Bronchial epithelial cell (primary cell): Measurements from ENCODE around the gene SERPINE1. TPM values are rescaled to one million over a fixed set of nuclear protein-coding genes. Genes with fewer than 3 reads are reported as not detected.
A peak's percentile ranks its signal among the peaks of the same experiment; 100 is the strongest.

ENCODE experiments used
- DNase-seq: peaks from one replicate; pipeline ENCODE4 v3.0.0-alpha.2; 2010; ENCODE audit warnings: low read depth
- FAIRE-seq: peaks from 2 replicates; lab custom pipeline; 2011; peaks lifted over from hg19 to GRCh38; lab: Jason Lieb, UNC
- H3K27me3 ChIP-seq: 2 replicates; pipeline ENCODE4 v1.5.1; 2011; ENCODE audit warnings: low read length; ENCODE audit not compliant: control insufficient read depth, insufficient read depth
- H3K36me3 ChIP-seq: 2 replicates; pipeline ENCODE4 v1.5.1; 2011; ENCODE audit warnings: low read length; ENCODE audit not compliant: control insufficient read depth, insufficient read depth
- H3K4me3 ChIP-seq: 2 replicates; pipeline ENCODE4 v1.5.1; 2011; ENCODE audit warnings: mild to moderate bottlenecking, low read depth, low read length, control low read depth
- total RNA-seq: library from RNA; depleted of rRNA; stranded (reverse); fragments of >200 nt; gene quantifications from 2 replicates; pipeline ENCODE4 v1.2.1, GENCODE V29; 2014
- TF ChIP-seq, protein P1 (sequence below): IDR thresholded peaks from 2 replicates; pipeline ENCODE4 v1.5.1; 2011; ENCODE audit warnings: mild to moderate bottlenecking, moderate library complexity, low read length, control low read depth, inconsistent platforms; ENCODE audit not compliant: insufficient read depth, severe bottlenecking

Gene SERPINE1
- total RNA-seq, 1 donor from 2014 or later: 54.2 TPM

DNA sequence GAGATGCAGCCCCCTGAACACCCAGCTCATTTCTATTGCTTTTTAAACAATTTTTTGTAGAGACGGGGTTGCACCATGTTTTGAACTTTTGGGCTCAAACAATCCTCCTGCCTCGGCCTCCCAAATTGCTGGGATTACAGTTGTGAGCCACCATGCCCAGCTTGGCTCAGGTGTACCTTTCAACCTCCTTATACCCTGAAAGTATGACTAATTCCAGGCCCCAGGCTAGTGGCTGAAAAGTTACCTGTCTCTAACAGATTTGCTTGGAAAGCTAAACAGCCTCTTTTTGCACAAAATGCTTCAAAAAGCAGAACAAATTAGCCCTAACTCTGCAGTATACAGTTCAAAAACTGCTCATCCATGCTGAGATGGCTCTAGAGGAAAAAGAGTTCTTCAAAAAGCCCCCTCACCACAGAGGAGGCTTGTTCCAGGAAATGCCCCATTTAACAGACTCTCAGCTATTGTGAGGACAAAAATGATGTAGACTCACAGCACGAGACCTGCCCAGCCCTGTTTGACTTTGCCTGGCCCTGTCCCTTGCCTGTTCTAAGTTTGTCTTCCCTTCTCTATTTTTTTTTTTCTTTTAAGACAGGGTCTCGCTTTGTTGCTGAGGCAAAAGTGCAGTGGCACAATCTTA lies 14.0 kb downstream of the SERPINE1 start:
- FAIRE-seq (no peak), DNase-seq (peak; percentile 81)
- peaks cover 5% of the 10 kb centered on the region for H3K36me3 ChIP-seq
- TF ChIP-seq, protein P1, sequence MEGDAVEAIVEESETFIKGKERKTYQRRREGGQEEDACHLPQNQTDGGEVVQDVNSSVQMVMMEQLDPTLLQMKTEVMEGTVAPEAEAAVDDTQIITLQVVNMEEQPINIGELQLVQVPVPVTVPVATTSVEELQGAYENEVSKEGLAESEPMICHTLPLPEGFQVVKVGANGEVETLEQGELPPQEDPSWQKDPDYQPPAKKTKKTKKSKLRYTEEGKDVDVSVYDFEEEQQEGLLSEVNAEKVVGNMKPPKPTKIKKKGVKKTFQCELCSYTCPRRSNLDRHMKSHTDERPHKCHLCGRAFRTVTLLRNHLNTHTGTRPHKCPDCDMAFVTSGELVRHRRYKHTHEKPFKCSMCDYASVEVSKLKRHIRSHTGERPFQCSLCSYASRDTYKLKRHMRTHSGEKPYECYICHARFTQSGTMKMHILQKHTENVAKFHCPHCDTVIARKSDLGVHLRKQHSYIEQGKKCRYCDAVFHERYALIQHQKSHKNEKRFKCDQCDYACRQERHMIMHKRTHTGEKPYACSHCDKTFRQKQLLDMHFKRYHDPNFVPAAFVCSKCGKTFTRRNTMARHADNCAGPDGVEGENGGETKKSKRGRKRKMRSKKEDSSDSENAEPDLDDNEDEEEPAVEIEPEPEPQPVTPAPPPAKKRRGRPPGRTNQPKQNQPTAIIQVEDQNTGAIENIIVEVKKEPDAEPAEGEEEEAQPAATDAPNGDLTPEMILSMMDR: no peak
- H3K4me3 ChIP-seq: no peak overlapping the region
- peaks cover under 1% of the 10 kb centered on the region for H3K27me3 ChIP-seq

DNA sequence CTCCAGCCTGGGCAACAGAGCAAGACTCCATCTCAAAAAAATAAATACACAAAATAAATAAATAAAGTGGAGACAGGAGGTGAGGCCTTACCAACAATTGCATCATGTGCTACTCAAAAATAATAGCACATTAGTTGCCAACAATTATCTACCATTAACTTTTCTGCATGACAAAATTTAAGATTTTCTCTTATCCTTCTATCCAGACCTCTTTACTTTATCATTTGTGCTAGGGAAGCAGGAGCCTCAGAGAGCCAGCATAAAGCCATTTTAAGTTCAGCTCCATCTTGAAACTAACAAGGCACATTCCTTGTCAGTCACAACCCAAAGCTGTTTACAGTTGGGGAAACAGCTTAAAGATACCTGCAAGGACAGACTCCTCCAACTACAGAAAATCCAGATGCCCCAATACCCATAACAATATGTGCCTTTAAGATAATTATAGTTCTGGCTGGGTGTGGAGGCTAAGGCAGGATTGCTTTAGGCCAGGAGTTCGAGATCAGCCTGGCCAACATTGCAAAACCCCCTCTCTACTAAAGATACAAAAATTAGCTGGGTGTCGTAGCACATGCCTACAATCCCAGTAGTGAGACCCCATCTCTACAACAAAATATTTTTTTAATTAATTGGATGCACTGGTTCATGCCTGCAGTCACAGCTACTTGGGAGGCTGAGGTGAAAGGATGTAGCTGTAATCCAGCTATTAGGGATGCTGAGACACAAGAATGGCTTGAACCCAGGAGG lies 25.2 kb downstream of the SERPINE1 start:
- DNase-seq: no peak
- TF ChIP-seq, protein P1: no peak
- Histone ChIP-seq H3K27me3 (no peaks in the 10 kb centered on the region), H3K36me3 (peaks cover 3% of the 10 kb centered on the region), H3K4me3 (no peak overlapping the region)
- FAIRE-seq: no peak

DNA sequence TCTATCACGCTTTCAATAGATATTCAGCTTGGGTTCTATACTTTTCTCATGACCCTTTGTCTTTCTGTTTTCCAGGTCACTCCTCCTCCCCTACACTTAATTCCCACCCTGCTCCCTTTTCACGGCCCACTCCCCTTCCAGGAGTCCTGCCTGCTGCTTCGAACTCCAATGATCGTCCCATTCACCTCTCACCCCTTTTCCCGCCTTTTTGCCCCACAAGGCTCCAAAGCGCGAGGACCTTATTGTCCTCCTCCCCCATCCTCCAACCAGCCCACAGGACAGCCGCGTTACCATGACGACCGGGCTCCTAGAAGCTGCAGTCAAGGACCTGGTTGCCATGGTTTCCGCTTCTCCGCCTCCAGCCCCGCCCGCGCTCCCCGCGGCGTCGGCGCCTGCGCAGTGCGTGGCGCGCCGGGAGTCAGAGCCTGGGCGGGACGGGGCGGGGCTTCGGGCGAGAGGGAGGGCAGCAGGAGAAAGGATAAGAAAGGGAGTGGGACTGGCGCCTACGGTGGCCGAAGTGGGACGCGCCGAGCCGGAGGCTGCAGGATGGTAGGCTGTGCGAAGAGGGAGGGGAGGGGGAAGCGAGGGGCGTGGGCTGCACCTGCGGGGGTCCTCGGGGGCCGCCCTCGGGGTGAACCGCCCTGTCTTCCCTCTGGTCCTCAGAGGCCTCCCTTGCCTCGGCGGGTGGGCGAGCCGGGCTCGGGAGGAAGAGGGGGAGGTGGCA lies 27.2 kb downstream of the SERPINE1 start, which contains the start of gene AP1S1:
Gene AP1S1, plus strand, starts transcription at position 508 of the 724 bp plus-strand sequence. Its CDS starts 39 bp downstream, at position 547.
- peaks cover 17% of the 10 kb centered on the region for H3K36me3 ChIP-seq
- FAIRE-seq (no peak), DNase-seq (peak; percentile 76)
- H3K27me3 ChIP-seq: no peaks in the 10 kb centered on the region
- H3K4me3 ChIP-seq: peak within 1 kb of the TSS; percentile 93
- TF ChIP-seq, protein P1: no peak

DNA sequence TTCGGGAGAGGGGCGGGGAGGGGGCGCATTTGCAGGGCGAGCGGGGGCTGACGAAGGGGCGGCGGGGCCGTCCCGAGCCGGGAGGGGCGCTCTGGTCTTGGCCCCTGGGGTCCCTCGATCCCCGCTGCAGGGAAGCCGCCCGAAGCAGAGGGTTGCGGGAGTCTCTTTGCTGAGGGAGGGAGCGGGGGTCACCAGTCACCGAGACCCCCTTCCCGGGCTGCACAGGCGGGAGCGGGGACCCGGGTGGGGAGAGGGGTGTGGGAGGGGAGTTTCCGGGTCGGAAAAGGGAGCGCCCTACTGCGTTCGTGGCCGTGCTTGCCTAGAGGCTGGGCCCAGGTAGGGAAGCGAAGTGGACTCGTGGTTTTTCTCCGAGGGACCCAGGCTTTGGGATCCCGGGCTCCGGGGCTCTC lies 27.8 kb downstream of the SERPINE1 start:
- no peaks in the 10 kb centered on the region for H3K27me3 ChIP-seq
- H3K36me3 ChIP-seq: peaks cover 20% of the 10 kb centered on the region
- H3K4me3 ChIP-seq: peak overlapping the region; percentile 93
- FAIRE-seq (no peak), DNase-seq (no peak)
- TF ChIP-seq, protein P1: no peak

DNA sequence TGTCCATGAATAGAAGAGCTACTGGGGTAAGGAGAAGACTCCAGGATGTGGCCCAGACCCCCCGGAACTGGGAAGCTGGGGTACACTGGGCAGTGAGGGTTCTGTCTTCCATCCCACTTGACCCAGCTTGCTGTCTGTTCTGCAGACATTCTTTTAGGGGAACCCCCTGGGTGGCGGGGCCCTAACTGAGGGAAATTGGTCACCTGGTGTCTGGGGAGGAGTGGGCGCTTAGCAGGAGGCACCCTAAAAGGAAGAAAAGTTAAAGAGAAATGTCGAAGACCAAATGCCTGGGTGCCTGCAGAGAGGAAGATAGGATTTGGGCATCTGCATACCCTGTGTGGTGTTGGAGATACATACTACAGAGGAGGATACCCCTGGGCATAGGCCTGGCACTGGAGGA lies 28.4 kb downstream of the SERPINE1 start:
- Histone ChIP-seq H3K4me3 (peak overlapping the region; percentile 93), H3K36me3 (peaks cover 25% of the 10 kb centered on the region), H3K27me3 (no peaks in the 10 kb centered on the region)
- FAIRE-seq: no peak
- no peak for DNase-seq
- TF ChIP-seq, protein P1: no peak
